ENCODE data around the gene CYB561. TPM values are rescaled to one million over a fixed set of nuclear protein-coding genes. Genes with fewer than 3 reads are reported as not detected.

Gene CYB561
- total RNA-seq, 1 experiment from 2014 or later, result 67.6 TPM

DNA sequence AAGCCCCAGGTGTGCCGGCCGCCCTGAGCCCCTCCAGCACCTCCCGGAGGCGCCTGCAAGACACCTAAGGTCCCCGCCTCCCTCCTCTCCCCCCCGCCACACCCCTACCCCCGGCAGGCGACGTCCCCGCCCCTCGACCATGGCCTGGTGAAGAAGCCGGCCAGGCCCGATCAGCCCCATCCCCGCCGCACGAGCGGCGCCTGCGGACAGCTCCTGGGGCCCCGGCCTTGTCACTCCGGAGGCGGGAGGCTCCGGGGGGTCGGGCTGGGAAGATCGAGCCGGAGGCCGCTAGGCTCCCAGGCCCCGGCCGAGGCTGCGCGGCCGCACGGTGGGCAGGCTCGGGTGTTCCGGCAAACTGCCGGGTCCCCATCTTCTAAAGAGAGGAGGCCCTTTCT is 30.4 kb upstream of the CYB561 start:
- Histone ChIP-seq H3K79me2 (ENCODE audit: insufficient read depth, low read length) (no peaks in the 10 kb centered on the region), H3K4me3 (replicated peaks in 1 of 2; ENCODE audit: low read depth in 1 of 2, low read length in 2 of 2) (peak overlapping the region; percentile 42 to 60), H4K20me1 (ENCODE audit: insufficient read depth) (no peaks in the 10 kb centered on the region), H3K36me3 (ENCODE audit: control insufficient read depth in 1 of 2, insufficient read depth in 2 of 2, low read length in 2 of 2) (no peaks in the 10 kb centered on the region), H2AFZ (ENCODE audit: low read depth, low read length, poor library complexity, severe bottlenecking) (no peak overlapping the region), H3K9me3 (ENCODE audit: control insufficient read depth in 1 of 2, insufficient read depth in 1 of 2, low read depth in 1 of 2, low read length in 2 of 2) (no peaks in the 10 kb centered on the region), H3K27ac (ENCODE audit: low read depth, low read length) (peak overlapping the region; percentile 23; the same call in 1 of the 2 replicates), H3K9ac (ENCODE audit: low read length) (peak overlapping the region; percentile 60), H3K4me1 (ENCODE audit: control insufficient read depth in 1 of 2, insufficient read depth in 2 of 2, low read length in 2 of 2) (peaks cover 13 to 41% of the 10 kb centered on the region in 2 experiments), H3K9me2 (ENCODE audit: insufficient read depth) (no peaks in the 10 kb centered on the region), H3K27me3 (ENCODE audit: insufficient read depth, low read length) (no peaks in the 10 kb centered on the region), H3K4me2 (ENCODE audit: low read length) (peak overlapping the region; percentile 88)
- CTCF ChIA-PET, result interaction anchor here (1.4 to 5.7 kb wide), 4 partner anchors 31 to 50 kb away, joined by 4 to 92 read pairs (median 8); no protein-coding TSS in a partner anchor
- no TSS peak for BruUV-seq (replicated peaks)
- TF ChIP-seq ZFX (IDR thresholded peaks at IDR 0.05), result peak; percentile 49; the same call in 1 of the 2 replicates
- no peak; the same call in 1 of the 2 replicates for TF ChIP-seq POLR2AphosphoS5 (IDR thresholded peaks at IDR 0.05; ENCODE audit: low read depth, low read length)
- DNase-seq (ENCODE audit: low read depth, low spot score) (no peak), ATAC-seq (peak; percentile 2; the same call in 1 of the 2 replicates)
- RAD21 ChIA-PET (ENCODE audit: low non-redundant PET in 1 of 2, low total read pairs in 2 of 2, uncharacterized antibody in 2 of 2, unreplicated experiment in 2 of 2), result interaction anchor here (0.6 to 3.6 kb wide), 6 partner anchors 31 to 368 kb away, joined by 3 to 21 read pairs (median 5); no protein-coding TSS in a partner anchor
- intact Hi-C loops (cut with micrococcal nuclease), result no loop called here
- POLR2A ChIA-PET, result interaction anchor here (1.0 kb wide), 1 partner anchor 41 kb away, joined by 5 read pairs; no protein-coding TSS in a partner anchor

DNA sequence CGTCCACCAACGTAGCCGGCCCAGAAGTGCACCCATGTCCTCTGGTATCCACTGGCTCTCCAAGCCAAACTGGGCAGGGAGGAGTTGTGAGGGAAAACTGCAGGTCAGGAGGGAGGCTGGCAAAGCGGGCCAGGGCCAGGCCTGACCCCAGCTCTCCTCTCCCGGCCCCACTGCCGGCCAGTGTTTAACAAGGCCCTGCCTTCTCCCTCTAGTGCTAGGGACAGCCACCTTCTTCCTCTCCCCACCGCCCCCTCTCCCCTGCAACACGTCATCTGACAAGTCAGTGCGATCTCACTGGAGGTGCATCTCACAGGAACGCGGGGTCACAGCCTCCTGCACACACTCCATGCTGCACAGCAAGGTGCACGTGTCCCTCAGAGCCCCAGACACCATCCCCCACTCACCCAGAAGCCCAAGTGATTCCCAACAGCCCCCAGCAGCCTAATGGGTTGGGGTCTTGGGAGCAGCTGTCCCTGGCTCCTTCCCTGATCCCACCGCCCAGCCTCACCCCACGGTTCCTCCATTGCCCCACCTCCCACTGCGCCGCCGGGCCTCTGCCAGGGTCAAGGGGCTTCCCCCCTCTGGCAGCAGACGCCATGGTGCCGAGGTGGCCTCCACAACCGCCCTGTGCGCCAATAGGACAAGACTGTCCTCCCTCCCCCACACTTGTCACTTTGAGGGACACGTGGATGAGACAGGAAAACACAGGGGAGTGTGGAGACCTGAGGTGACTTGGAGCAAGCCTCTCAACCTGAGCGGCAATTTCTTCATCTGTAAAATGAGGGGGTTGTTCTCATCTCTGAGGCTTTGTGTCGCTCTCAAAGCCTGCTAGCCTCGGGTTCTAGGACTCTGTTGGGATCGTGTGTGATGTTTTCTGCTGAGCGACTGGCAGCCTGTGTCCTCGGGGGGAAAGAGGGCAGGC is 29.6 kb upstream of the CYB561 start:
- RAD21 ChIA-PET (ENCODE audit: low non-redundant PET in 1 of 2, low total read pairs in 2 of 2, uncharacterized antibody in 2 of 2, unreplicated experiment in 2 of 2), result interaction anchor here in 1 of 2 experiments (3.6 kb wide), 1 partner anchor 50 kb away, joined by 21 read pairs; no protein-coding TSS in a partner anchor
- no peak overlapping the region for H3K9ac ChIP-seq (ENCODE audit: low read length)
- H3K4me1 ChIP-seq (ENCODE audit: control insufficient read depth in 1 of 2, insufficient read depth in 2 of 2, low read length in 2 of 2), result peaks cover 13 to 41% of the 10 kb centered on the region in 2 experiments
- peak overlapping the region; percentile 88 for H3K4me2 ChIP-seq (ENCODE audit: low read length)
- H3K27me3 ChIP-seq (ENCODE audit: insufficient read depth, low read length), result no peaks in the 10 kb centered on the region
- ATAC-seq, result no peak
- no peaks in the 10 kb centered on the region for H3K36me3 ChIP-seq (ENCODE audit: control insufficient read depth in 1 of 2, insufficient read depth in 2 of 2, low read length in 2 of 2)
- H3K4me3 ChIP-seq (replicated peaks in 1 of 2; ENCODE audit: low read depth in 1 of 2, low read length in 2 of 2), result peak overlapping the region in 1 of 2 experiments; percentile 60; a peak in 2 of 4 replicates
- no peaks in the 10 kb centered on the region for H3K79me2 ChIP-seq (ENCODE audit: insufficient read depth, low read length)
- no TSS peak for BruUV-seq (replicated peaks)
- no peaks in the 10 kb centered on the region for H3K9me2 ChIP-seq (ENCODE audit: insufficient read depth)
- intact Hi-C loops (cut with micrococcal nuclease), result no loop called here
- DNase-seq (ENCODE audit: low read depth, low spot score), result no peak
- CTCF ChIA-PET, result interaction anchor here (1.5 to 5.7 kb wide), 2 partner anchors 40 to 50 kb away, joined by 6 to 92 read pairs; no protein-coding TSS in a partner anchor
- TF ChIP-seq EZH2phosphoT487 (IDR thresholded peaks at IDR 0.05; ENCODE audit: borderline replicate concordance) (no peak), POLR2A (IDR thresholded peaks at IDR 0.05; ENCODE audit: borderline replicate concordance, extremely low read depth, insufficient read depth, insufficient read length) (no peak), ZNF274 (IDR thresholded peaks at IDR 0.05; ENCODE audit: low read depth, low read length) (no peak), POLR2AphosphoS5 (IDR thresholded peaks at IDR 0.05; ENCODE audit: low read depth, low read length) (no peak), FOSL1 (IDR thresholded peaks at IDR 0.05; ENCODE audit: low read depth) (no peak)
- POLR2A ChIA-PET, result interaction anchor here (1.0 kb wide), 1 partner anchor 40 kb away, joined by 5 read pairs; no protein-coding TSS in a partner anchor
- no peaks in the 10 kb centered on the region for H4K20me1 ChIP-seq (ENCODE audit: insufficient read depth)
- H2AFZ ChIP-seq (ENCODE audit: low read depth, low read length, poor library complexity, severe bottlenecking), result no peak overlapping the region
- no peak overlapping the region for H3K27ac ChIP-seq (ENCODE audit: low read depth, low read length)
- H3K9me3 ChIP-seq (ENCODE audit: control insufficient read depth in 1 of 2, insufficient read depth in 1 of 2, low read depth in 1 of 2, low read length in 2 of 2), result no peaks in the 10 kb centered on the region

All from HCT116 (cell line).